D721Med (cell line): Measurements from ENCODE around the gene SDCCAG8.

Experiments used
- DNase-seq: peaks from one replicate; pipeline ENCODE4 v3.0.0; 2011; ENCODE audit warnings: low spot score; ENCODE audit not compliant: insufficient read length
- FAIRE-seq: peaks from 2 replicates; lab custom pipeline; 2011; peaks lifted over from hg19 to GRCh38; lab: Jason Lieb, UNC
- TF ChIP-seq, protein P1 (sequence below): IDR thresholded peaks from 2 replicates; pipeline ENCODE4 v1.5.1; 2012; ENCODE audit warnings: mild to moderate bottlenecking, control low read depth; ENCODE audit not compliant: insufficient read depth; ENCODE audit errors: missing control alignments

Gene SDCCAG8

DNA sequence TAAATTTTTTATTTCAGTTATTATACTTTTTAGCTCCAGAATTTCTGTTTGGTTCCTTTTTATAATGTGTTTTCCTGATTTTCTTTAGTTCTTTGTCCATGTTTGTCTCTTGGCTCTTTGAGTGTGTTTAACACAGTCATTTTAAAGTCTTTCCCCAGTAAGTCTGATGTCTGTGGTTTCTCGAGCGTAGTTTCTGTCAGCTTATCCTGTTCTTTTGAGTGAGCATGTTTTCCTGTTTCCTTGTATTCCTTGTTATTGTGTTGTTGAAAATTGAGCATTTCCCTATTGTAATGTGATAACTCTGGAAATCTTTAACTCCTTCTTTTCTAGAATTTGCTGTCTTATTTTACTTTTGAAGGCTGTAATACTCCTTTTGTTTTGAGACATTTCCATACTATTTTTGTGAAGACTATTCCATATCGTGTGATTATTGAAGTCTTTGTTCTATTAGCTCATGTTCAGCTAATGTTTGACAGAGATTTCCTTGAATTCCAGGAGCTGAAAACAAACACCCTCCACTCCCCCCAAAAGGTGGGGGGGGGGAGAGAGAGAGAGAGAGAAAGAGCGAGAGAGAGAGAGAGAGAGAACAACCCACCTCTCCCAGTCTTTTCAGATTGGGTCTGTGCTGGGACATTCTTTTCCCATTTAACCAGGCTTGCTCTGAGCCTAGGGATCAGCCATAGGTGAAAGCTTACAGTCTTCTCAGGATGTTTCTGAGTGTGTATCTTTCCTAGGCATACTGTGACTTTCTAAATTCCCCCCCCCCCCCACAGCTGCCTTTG lies 38.3 kb downstream of the SDCCAG8 start:
- DNase-seq: no peak
- peak; percentile 61 for FAIRE-seq
- TF ChIP-seq, protein P1, sequence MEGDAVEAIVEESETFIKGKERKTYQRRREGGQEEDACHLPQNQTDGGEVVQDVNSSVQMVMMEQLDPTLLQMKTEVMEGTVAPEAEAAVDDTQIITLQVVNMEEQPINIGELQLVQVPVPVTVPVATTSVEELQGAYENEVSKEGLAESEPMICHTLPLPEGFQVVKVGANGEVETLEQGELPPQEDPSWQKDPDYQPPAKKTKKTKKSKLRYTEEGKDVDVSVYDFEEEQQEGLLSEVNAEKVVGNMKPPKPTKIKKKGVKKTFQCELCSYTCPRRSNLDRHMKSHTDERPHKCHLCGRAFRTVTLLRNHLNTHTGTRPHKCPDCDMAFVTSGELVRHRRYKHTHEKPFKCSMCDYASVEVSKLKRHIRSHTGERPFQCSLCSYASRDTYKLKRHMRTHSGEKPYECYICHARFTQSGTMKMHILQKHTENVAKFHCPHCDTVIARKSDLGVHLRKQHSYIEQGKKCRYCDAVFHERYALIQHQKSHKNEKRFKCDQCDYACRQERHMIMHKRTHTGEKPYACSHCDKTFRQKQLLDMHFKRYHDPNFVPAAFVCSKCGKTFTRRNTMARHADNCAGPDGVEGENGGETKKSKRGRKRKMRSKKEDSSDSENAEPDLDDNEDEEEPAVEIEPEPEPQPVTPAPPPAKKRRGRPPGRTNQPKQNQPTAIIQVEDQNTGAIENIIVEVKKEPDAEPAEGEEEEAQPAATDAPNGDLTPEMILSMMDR: no peak

DNA sequence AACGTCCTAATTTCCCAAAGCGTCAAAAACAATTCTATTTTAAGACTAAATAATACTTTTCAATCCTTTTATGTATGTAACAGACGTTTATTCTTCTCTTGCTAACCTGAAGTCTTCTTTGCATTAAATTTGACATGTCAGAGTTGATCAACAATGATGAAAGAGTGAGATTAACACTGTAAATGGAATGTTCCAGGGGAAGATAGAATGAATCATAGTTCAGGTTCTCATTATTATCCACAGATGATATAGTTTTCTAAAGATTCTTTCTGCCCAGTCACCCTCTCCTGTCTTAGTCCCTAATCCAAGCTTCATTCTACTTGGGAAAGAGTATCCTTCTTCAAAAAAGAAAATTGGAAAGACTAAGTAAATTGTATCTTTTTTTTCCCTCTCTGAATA lies 38.9 kb downstream of the SDCCAG8 start:
- DNase-seq (no peak), FAIRE-seq (peak; percentile 25)
- TF ChIP-seq, protein P1: no peak

DNA sequence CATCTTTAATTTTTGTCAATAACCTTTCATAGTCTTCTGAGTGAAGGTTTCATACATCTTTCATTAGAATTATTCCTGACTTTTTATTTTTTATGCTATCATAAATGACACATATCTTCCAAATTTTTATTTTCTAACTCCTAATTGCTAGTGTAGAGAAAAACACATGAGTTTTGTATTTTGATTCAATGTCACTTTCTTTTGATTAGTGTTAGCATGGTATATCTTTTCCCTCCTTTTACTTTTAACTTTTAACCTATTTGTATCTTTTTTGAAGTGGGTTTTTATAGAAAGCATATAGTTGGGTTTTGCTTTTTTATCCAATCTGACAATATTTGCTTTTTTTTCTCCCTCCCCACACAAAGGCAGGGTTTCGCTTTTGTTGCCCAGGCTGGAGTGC lies 43.2 kb downstream of the SDCCAG8 start:
- no peak for FAIRE-seq
- TF ChIP-seq, protein P1: no peak
- no peak for DNase-seq

DNA sequence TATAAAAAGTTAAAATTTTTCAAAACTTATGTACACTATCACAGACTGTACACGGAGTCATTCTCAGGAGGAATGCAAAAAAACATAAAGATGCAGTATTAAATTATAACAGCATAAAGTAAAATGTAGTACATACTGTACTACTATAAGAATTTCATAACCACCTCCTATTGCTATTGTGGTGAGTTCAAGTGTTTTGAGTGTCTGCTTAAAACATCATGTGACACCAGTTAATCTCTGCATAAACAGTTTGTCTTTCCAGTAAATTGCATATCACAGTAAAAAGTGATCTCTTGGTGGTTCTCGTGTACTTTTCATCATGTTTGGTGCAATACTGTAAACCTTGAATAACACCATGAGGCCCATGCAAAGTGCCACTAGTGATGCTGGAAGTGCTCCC lies 45.2 kb downstream of the SDCCAG8 start:
- no peak for FAIRE-seq
- TF ChIP-seq, protein P1: no peak
- no peak for DNase-seq

DNA sequence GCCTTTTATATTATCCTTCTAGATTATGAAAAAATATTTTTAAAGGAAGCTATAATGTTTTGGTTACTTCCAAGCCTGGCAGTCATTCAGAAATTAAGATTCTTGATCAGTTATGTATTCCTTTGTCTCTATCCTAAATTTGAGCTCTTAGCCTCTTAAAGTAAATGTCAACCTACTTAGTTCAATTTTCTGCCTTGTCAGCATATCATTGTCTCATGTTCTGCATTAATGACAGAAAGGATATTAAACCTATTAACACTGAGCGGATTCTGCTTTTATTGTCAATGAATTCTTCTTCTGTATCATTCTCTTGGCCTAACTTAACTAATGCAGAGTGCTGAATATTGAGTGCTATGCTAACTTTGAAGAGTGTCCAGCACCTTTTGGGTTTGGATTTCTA lies 56.0 kb downstream of the SDCCAG8 start:
- FAIRE-seq: no peak
- no peak for DNase-seq
- TF ChIP-seq, protein P1: no peak

DNA sequence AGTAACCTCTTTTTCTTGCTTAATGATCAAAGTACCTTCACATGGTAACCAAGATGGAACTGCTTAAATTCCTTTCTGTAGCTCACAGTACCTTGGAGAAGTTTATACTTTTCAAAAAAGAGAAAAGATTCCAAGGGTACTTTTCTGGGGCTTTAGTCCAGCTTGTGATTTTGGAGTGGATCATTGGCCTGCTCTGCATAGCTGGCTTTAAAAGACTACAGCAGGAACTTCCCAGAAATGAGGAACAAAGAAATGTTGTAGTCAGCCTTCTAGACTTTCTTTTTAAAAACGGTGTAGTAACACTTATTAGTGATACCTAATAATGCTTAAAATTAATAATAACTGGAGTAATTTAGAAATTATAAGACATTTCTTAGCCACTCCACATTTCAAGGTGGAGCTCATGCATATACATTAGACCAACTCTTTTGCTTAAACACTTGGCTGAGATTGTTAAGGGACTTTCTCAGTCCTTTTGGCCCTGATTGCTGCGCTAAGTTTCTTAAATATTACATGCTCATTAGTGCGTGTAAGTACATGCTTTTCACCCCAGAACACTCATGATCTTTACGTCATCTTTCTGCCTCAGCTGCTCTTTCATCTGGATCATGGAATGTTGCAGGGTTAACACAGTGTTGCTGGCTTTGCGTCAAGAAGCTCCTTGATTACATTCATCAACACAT lies 57.3 kb downstream of the SDCCAG8 start:
- DNase-seq (no peak), FAIRE-seq (no peak)
- TF ChIP-seq, protein P1: no peak
